ENCODE results near the gene PKLR. TPM values are rescaled to one million over a fixed set of nuclear protein-coding genes. Genes with fewer than 3 reads are reported as not detected.

Gene PKLR
- polyA plus RNA-seq, 1 donor: 55.6 TPM

DNA sequence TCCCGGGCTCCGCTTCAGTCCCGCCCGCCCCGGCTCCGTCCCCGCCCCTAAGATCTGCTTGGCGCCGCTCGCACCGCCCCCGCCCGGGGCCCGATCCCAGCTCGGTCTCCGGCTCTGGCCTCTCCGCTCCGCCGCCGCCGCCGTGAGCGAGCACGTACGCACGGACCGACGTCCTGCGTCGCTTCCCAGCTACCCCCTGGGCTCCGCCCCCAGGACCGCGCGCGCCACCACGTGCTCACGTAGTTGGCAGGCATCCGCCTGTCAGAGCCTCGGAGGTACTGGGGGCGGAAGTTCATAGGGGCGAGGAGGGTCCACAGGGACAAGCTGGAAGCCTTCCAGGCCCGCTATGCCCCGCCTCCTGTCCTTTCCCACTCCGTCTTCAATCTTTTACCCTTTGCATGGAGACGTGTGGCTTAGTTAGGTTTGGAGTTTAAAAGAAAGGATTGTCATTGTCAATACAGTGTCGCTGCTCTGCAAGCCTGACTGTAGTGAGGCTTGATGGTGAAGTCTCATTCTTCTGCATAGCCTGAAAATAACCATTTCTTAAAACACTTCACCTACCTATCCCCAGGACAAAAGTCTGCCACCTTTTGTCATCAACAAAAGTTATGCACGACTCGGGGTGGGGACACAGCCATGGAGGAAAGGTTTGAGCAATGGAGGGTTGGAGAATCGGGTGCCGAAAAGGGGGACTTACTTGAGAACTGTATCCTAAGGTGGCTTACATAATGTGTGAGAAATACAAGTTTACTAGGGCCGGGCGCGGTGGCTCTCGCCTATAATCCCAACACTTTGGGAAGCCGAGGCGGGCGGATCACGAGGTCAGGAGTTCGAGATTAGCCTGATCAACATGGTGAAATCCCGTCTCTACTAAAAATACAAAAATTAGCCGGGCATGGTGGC is 27.6 kb downstream of the PKLR start, which contains the start of gene CLK2:
Gene CLK2 (minus strand): TSS at position 162 of the 903 bp plus-strand sequence. CDS start 2,527 bp downstream, outside the sequence.
- Histone ChIP-seq H3K9me3 (ENCODE audit: control insufficient read depth, low read depth, low read length) (no peaks in the 10 kb centered on the region), H3K4me3 (ENCODE audit: low read length) (peak within 1 kb of the TSS; percentile 69), H3K27ac (ENCODE audit: low read length) (peak within 1 kb of the TSS; percentile 94), H3K4me1 (ENCODE audit: control insufficient read depth, insufficient read depth, low read length) (peaks cover 18% of the 10 kb centered on the region), H3K27me3 (ENCODE audit: control insufficient read depth, insufficient read depth, low read length) (no peaks in the 10 kb centered on the region), H3K36me3 (ENCODE audit: control insufficient read depth, insufficient read depth, low read length) (peaks cover 23% of the 10 kb centered on the region)
- no CpG with 5 or more reads among the region's 61 CpGs for WGBS (ENCODE audit: insufficient coverage, low lambda C conversion rate)
- peak; percentile 98 to 99 for DNase-seq

DNA sequence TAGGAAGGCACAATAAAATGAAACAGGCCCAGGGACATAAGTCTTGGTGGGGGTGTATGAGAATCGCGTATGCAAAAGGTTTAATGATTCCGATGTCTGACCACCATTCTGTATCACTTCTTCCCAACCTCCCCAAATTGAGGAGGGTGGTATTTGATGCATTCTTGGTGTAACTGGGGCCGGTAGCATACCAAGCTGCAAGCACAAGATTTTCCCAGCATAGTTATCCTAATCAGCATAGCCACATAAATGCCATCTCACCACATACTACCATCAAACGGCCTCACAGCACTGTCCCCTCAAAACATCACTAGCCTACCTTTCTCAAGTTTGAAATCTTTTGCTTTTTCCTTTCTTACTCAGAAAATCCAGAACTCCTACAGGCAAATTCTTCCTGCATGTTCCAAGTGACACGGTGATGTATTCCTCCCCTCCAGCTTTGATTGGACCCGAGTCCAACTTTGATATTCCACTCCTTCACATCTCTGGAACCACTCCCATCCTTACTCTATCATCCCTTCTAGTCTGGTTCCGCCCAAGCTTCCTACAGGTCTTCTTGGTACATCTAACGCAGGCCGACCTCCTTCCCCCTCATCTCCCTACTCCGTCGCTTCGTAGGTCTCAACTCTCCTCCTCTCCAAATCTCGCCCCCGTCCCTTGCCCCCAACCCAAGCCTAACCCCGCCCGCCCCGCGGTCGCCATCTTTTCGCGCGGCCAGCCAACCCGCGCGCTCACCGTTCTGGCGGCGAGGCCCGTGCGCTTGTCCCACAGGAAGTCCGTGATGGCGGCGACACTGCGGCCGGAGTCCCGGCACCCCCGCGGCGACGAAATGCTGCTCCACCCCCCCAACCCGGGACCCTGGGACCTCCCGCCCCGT is 28.5 kb downstream of the PKLR start:
- Histone ChIP-seq H3K9me3 (ENCODE audit: control insufficient read depth, low read depth, low read length) (no peaks in the 10 kb centered on the region), H3K4me1 (ENCODE audit: control insufficient read depth, insufficient read depth, low read length) (peaks cover 15% of the 10 kb centered on the region), H3K4me3 (ENCODE audit: low read length) (peak overlapping the region; percentile 69), H3K27ac (ENCODE audit: low read length) (peak overlapping the region; percentile 94), H3K36me3 (ENCODE audit: control insufficient read depth, insufficient read depth, low read length) (peaks cover 32% of the 10 kb centered on the region), H3K27me3 (ENCODE audit: control insufficient read depth, insufficient read depth, low read length) (no peaks in the 10 kb centered on the region)
- DNase-seq: peak in 1 of 2 donors; percentile 40
- WGBS (ENCODE audit: insufficient coverage, low lambda C conversion rate): 0% methylated on average over 9 of the region's 44 CpGs

DNA sequence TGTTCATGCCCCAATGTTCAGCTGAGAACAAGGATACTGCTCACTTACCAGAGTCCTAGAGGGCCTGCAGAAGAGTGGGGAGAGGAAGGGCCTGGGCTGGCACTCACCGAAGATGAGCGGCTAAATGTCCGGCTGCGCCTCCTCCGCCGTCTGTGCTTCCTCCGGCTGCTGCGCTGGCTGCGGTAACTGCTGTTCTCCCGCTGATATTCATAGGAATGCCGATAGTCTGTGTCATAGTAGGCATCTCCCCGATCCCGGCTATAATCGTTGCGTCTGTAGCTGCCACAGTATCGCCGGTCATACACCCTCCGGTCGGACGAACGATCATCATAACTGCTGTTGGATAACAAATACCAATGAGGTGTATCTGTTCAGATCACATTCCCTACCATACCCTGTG is 31.9 kb downstream of the PKLR start:
- no CpG with 5 or more reads among the region's 21 CpGs for WGBS (ENCODE audit: insufficient coverage, low lambda C conversion rate)

DNA sequence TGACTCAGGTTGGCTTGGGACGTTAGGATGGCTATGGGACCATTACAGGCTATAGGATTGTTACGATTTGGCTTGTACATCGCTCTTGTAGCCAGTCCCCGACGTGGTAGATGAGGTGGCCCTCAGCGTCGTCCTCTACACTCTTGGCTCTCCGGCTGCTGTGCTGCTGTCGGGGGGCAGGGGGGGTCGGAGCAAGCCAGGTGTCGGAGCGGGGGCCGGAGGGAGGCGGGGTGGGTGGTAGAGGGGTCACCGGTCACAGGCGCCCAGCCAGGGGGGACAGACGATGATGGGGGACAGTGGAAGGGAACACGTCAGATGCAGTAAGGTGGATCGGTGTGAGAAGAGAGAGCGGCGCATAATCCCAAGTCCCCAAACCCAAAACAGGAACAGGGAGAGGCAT is 32.6 kb downstream of the PKLR start:
- no peaks in the 10 kb centered on the region for H3K27me3 ChIP-seq (ENCODE audit: control insufficient read depth, insufficient read depth, low read length)
- peaks cover 7% of the 10 kb centered on the region for H3K4me1 ChIP-seq (ENCODE audit: control insufficient read depth, insufficient read depth, low read length)
- H3K9me3 ChIP-seq (ENCODE audit: control insufficient read depth, low read depth, low read length): no peaks in the 10 kb centered on the region
- no CpG with 5 or more reads among the region's 21 CpGs for WGBS (ENCODE audit: insufficient coverage, low lambda C conversion rate)
- no peak for DNase-seq
- H3K36me3 ChIP-seq (ENCODE audit: control insufficient read depth, insufficient read depth, low read length): peaks cover 71% of the 10 kb centered on the region
- no peak overlapping the region for H3K27ac ChIP-seq (ENCODE audit: low read length)
- H3K4me3 ChIP-seq (ENCODE audit: low read length): no peak overlapping the region

More for the DNA sequence above, 31.9 kb downstream of the PKLR start:
- no peak for DNase-seq
- peaks cover 63% of the 10 kb centered on the region for H3K36me3 ChIP-seq (ENCODE audit: control insufficient read depth, insufficient read depth, low read length)
- H3K4me1 ChIP-seq (ENCODE audit: control insufficient read depth, insufficient read depth, low read length): peaks cover 10% of the 10 kb centered on the region
- no peak overlapping the region for H3K4me3 ChIP-seq (ENCODE audit: low read length)
- no peaks in the 10 kb centered on the region for H3K9me3 ChIP-seq (ENCODE audit: control insufficient read depth, low read depth, low read length)
- no peak overlapping the region for H3K27ac ChIP-seq (ENCODE audit: low read length)
- no peaks in the 10 kb centered on the region for H3K27me3 ChIP-seq (ENCODE audit: control insufficient read depth, insufficient read depth, low read length)

DNA sequence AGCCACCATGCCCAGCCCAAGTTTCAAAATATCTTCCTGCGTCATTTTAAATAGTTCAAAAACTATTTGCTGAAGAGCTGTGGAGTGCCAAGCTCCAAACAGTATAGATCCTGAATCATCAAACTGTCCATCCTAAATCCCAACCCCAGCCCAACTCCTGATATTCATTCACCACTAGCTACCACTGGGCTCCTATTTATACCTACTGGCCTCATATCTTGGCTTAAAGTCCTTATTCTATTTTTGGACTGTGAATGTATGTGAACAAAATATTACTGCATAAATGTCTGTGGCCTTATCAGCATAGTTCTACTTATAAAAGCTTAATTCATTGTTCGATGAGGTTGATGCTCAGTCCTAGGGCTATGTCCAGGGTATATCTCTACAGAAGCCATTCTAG is 33.9 kb downstream of the PKLR start:
- Histone ChIP-seq H3K4me1 (ENCODE audit: control insufficient read depth, insufficient read depth, low read length) (peaks cover 4% of the 10 kb centered on the region), H3K27me3 (ENCODE audit: control insufficient read depth, insufficient read depth, low read length) (no peaks in the 10 kb centered on the region), H3K9me3 (ENCODE audit: control insufficient read depth, low read depth, low read length) (no peaks in the 10 kb centered on the region), H3K4me3 (ENCODE audit: low read length) (no peak overlapping the region), H3K27ac (ENCODE audit: low read length) (no peak overlapping the region), H3K36me3 (ENCODE audit: control insufficient read depth, insufficient read depth, low read length) (peaks cover 77% of the 10 kb centered on the region)
- WGBS (ENCODE audit: insufficient coverage, low lambda C conversion rate): no CpG with 5 or more reads among the region's 2 CpGs
- DNase-seq: no peak

DNA sequence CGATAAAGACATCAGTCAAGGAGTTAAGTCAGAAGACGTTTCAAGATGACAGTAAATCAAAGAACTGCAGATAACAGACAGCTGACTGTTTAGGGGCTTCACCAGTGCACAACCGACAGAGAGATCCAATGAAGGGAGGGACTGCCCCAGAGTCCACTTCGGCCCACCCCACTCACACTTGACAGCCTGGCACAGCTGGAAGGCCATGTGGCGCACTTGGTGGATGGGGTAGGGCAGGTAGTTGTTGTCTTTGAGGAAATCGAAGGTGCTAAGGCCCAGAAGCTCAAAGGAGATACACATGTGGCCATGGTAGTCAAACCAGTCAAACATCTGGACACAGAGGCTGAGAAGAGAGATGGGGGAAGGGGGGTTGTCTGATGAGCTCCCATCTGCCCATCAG is 34.7 kb downstream of the PKLR start:
- DNase-seq: no peak
- no peaks in the 10 kb centered on the region for H3K27me3 ChIP-seq (ENCODE audit: control insufficient read depth, insufficient read depth, low read length)
- 90% methylated on average over 2 of the region's 6 CpGs for WGBS (ENCODE audit: insufficient coverage, low lambda C conversion rate)
- peaks cover 77% of the 10 kb centered on the region for H3K36me3 ChIP-seq (ENCODE audit: control insufficient read depth, insufficient read depth, low read length)
- peaks cover 1% of the 10 kb centered on the region for H3K4me1 ChIP-seq (ENCODE audit: control insufficient read depth, insufficient read depth, low read length)
- H3K4me3 ChIP-seq (ENCODE audit: low read length): no peak overlapping the region
- H3K27ac ChIP-seq (ENCODE audit: low read length): no peak overlapping the region
- no peaks in the 10 kb centered on the region for H3K9me3 ChIP-seq (ENCODE audit: control insufficient read depth, low read depth, low read length)

DNA sequence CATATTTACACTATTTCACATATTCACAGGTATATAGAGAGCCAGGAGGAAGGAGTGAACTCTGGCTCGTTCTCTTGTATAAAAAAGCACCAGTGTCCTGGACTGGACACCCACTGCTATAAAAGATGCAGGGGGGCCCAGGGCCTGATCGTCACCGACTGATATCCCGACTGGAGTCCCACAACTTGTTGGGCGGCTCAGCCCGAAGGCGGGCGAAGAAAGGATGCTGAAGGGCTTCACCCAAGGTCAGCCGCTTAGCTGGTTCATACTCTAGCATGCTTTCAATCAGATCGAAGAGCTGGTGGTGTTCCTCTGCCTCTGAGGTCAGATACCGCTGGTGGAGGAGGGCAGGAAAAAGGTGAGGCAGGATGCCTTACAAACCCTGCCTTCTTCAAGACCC is 38.2 kb downstream of the PKLR start:
- Histone ChIP-seq H3K4me1 (ENCODE audit: control insufficient read depth, insufficient read depth, low read length) (peaks cover 6% of the 10 kb centered on the region), H3K4me3 (ENCODE audit: low read length) (no peak overlapping the region), H3K36me3 (ENCODE audit: control insufficient read depth, insufficient read depth, low read length) (peaks cover 64% of the 10 kb centered on the region), H3K27ac (ENCODE audit: low read length) (no peak overlapping the region), H3K9me3 (ENCODE audit: control insufficient read depth, low read depth, low read length) (no peaks in the 10 kb centered on the region), H3K27me3 (ENCODE audit: control insufficient read depth, insufficient read depth, low read length) (no peaks in the 10 kb centered on the region)
- no peak for DNase-seq
- no CpG with 5 or more reads among the region's 11 CpGs for WGBS (ENCODE audit: insufficient coverage, low lambda C conversion rate)

DNA sequence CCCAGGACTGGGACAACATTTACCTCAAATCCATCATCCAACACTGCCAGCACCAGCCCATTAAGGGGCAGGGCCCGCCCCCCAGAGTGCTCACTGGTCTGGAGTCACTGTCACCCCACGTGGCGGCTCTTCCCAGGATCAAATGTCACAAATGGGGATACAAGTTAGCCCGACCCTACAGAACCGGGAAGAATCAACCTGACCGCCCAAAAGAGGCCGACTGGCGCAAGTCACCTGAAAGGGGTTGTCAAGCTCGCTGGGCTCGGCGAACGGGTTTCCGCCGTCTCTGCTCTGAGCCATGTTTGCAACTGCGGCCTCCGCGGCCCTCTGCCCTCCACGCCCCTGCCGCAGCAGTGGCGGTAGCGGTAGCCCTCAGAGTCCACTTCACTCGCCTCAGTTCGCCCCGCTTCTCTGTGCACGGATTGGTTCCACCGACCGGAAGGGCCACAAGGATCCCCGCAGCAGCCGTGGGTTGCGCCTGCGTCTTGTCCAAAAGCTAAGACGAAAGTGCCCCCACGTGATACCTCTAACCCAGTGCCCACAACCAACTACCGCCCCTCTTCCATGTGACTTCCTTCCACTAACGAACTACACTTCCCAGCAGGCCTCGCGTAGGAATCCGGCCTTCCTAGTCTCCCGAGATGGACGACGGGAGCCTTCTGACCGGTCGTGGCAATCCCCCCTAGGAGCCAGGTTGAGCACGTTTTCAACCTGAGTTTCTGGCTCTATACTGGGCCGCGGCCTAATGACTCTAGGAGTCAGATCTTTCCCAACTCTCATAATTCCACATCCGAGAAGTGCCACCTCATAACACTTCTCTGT is 39.2 kb downstream of the PKLR start, which contains the start of gene SCAMP3:
Gene SCAMP3 (minus strand): TSS at position 509 of the 822 bp plus-strand sequence. CDS start 209 bp downstream, at position 300.
- Histone ChIP-seq H3K36me3 (ENCODE audit: control insufficient read depth, insufficient read depth, low read length) (peaks cover 59% of the 10 kb centered on the region), H3K27ac (ENCODE audit: low read length) (peak within 1 kb of the TSS; percentile 75), H3K27me3 (ENCODE audit: control insufficient read depth, insufficient read depth, low read length) (no peaks in the 10 kb centered on the region), H3K4me3 (ENCODE audit: low read length) (peak within 1 kb of the TSS; percentile 79), H3K9me3 (ENCODE audit: control insufficient read depth, low read depth, low read length) (no peaks in the 10 kb centered on the region), H3K4me1 (ENCODE audit: control insufficient read depth, insufficient read depth, low read length) (peaks cover 6% of the 10 kb centered on the region)
- no CpG with 5 or more reads among the region's 47 CpGs for WGBS (ENCODE audit: insufficient coverage, low lambda C conversion rate)
- peak; percentile 97 to 98 for DNase-seq

DNA sequence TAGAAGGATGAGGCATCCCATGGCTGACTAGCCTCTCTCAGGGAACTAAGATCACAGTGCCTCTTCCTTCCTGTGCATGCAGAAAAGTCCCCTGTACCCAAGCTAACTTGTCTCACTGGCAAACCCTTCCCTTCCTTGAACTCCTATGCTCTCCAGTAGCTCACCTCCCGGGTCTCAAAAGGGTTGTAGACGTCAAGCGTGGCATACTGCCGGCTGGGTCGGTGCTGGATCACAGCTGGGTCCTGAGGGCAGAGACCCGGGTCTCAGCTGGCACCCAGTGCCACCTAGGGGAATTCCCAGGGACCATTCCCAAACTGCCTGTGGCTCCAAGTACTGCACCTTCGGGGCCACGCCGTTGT is 39.8 kb downstream of the PKLR start:
- H3K9me3 ChIP-seq (ENCODE audit: control insufficient read depth, low read depth, low read length): no peaks in the 10 kb centered on the region
- WGBS (ENCODE audit: insufficient coverage, low lambda C conversion rate): no CpG with 5 or more reads among the region's 9 CpGs
- peak overlapping the region; percentile 79 for H3K4me3 ChIP-seq (ENCODE audit: low read length)
- H3K27ac ChIP-seq (ENCODE audit: low read length): peak overlapping the region; percentile 75
- H3K36me3 ChIP-seq (ENCODE audit: control insufficient read depth, insufficient read depth, low read length): peaks cover 57% of the 10 kb centered on the region
- no peaks in the 10 kb centered on the region for H3K27me3 ChIP-seq (ENCODE audit: control insufficient read depth, insufficient read depth, low read length)
- H3K4me1 ChIP-seq (ENCODE audit: control insufficient read depth, insufficient read depth, low read length): peaks cover 6% of the 10 kb centered on the region
- DNase-seq: no peak

Data from large intestine (tissue), 3 donors.